HepG2 (cell line): ENCODE data around the gene APC2. TPM values are rescaled to one million over a fixed set of nuclear protein-coding genes. Genes with fewer than 3 reads are reported as not detected.

Source experiments
- AGO1 ChIP-seq: fragments of 200-400 bp; formaldehyde crosslinking; IDR thresholded peaks from 2 replicates; pipeline ENCODE4 v1.6.1; 2017; ENCODE audit warnings: mild to moderate bottlenecking, low read depth, low read length, moderate library complexity; ENCODE audit not compliant: poor library complexity, severe bottlenecking
- ASH2L ChIP-seq: fragments of 300-600, 200-600 bp; sonication (generic); IDR thresholded peaks from 2 replicates; pipeline ENCODE4 v1.7.0; 2017; ENCODE audit warnings: low read depth, mild to moderate bottlenecking, moderate library complexity, mixed read lengths, low read length; ENCODE audit not compliant: insufficient read length
- GATAD1 ChIP-seq: IDR thresholded peaks from 2 replicates; pipeline ENCODE4 v1.6.1; 2016; ENCODE audit warnings: missing genetic modification reagents, missing compliant biosample characterization
- NFKB2 ChIP-seq: sonication (generic); formaldehyde crosslinking; IDR thresholded peaks from 2 replicates; pipeline ENCODE4 v1.4.0; 2020; ENCODE audit warnings: missing genetic modification reagents, borderline replicate concordance
- ZFYVE20 ChIP-seq: sonication (generic); formaldehyde crosslinking; IDR thresholded peaks from 2 replicates; pipeline ENCODE4 v1.8.0; 2023; ENCODE audit warnings: low read depth, mild to moderate bottlenecking, moderate library complexity, missing genetic modification reagents, borderline replicate concordance
- ZNF253 ChIP-seq: sonication (generic); formaldehyde crosslinking; IDR thresholded peaks from 2 replicates; pipeline ENCODE4 v1.8.0; 2022; ENCODE audit warnings: mild to moderate bottlenecking, missing genetic modification reagents, borderline replicate concordance
- ZNF383 ChIP-seq: sonication (generic); formaldehyde crosslinking; IDR thresholded peaks from 2 replicates; pipeline ENCODE4 v1.4.0; 2020; ENCODE audit warnings: missing genetic modification reagents, mild to moderate bottlenecking, borderline replicate concordance
- ZNF557 ChIP-seq: sonication (generic); formaldehyde crosslinking; IDR thresholded peaks from 2 replicates; pipeline ENCODE4 v1.4.0; 2020; ENCODE audit warnings: missing genetic modification reagents
- ZNF574 ChIP-seq: sonication (generic); formaldehyde crosslinking; IDR thresholded peaks from 2 replicates; pipeline ENCODE4 v1.4.0; 2020; ENCODE audit warnings: missing genetic modification reagents
- polyA plus RNA-seq, 8 experiments: library from polyadenylated mRNA; depleted of rRNA in 3 of 8; stranded (reverse) in 7 of 8; unstranded in 1 of 8; fragments of >200 nt; fragmentation: Illumina TruSeq in 4 of 8; extraction: Trizol in 4 of 8; gene quantifications; 2 replicates each; pipeline versions ENCODE4 v1.2.1 to v1.2.3, GENCODE V29; 2011 to 2016; ENCODE audit warnings: low read depth in 4 of 8, missing spikeins in 1 of 8, mixed read lengths in 1 of 8; ENCODE audit not compliant: insufficient read depth in 1 of 8
- total RNA-seq, 5 experiments: library from RNA; depleted of rRNA; stranded (reverse); fragments of >200 nt; fragmentation: Illumina TruSeq; extraction: Trizol; gene quantifications; 2 replicates each; pipeline ENCODE4 v1.2.3, GENCODE V29; 2016; ENCODE audit warnings: low read depth in 1 of 5

Gene APC2
- total and polyA plus RNA-seq, 2 of the 13 experiments (the other 11 are each of a cell fraction or from before 2014, with no cell fraction given): 0.08 to 0.22 TPM

GRCh38 chr19:1471515-1472160, 21.7 kb downstream of the APC2 start (continued):
- TF ChIP-seq ZNF574 (CRISPR knock-in tag) (no peak), AGO1 (peak; percentile 4), NFKB2 (CRISPR knock-in tag) (peak; percentile 59; the same call in 1 of the 2 replicates), ASH2L (no peak), ZFYVE20 (CRISPR knock-in tag) (no peak), ZNF557 (CRISPR knock-in tag) (no peak), ZNF383 (CRISPR knock-in tag) (no peak), ZNF253 (no peak), GATAD1 (CRISPR knock-in tag) (no peak)
